Brain microvascular endothelial cell (primary cell): ENCODE measurements around the gene PRRG4.
A peak's percentile ranks its signal among the peaks of the same experiment; 100 is the strongest.

Experiments used
- DNase-seq: peaks from one replicate; pipeline ENCODE4 v3.0.0-alpha.2; 2020
- H3K27ac ChIP-seq: fragments of 250-450 bp; sonication (Bioruptor Pico); 2 replicates; pipeline ENCODE4 v1.5.1; 2020; ENCODE audit warnings: mild to moderate bottlenecking, moderate library complexity
- H3K27me3 ChIP-seq: fragments of 250-450 bp; sonication (Bioruptor Pico); replicated peaks from 2 replicates; pipeline ENCODE4 v1.5.1; 2020; ENCODE audit warnings: mild to moderate bottlenecking
- H3K36me3 ChIP-seq: fragments of 250-450 bp; sonication (Bioruptor Pico); replicated peaks from 2 replicates; pipeline ENCODE4 v1.5.1; 2020; ENCODE audit warnings: mild to moderate bottlenecking
- H3K4me3 ChIP-seq: 2 replicates; pipeline ENCODE4 v1.5.1; 2011; ENCODE audit warnings: low read depth, mild to moderate bottlenecking, control low read depth, low read length, moderate library complexity
- in situ Hi-C: cut with HindIII; loops from 2 replicates; pipeline ENCODE4 v1.10.0; 2017; ENCODE audit warnings: low sequenced_read_pairs, low pct_ligation_motif_present
- TF ChIP-seq, protein P1 (sequence below): IDR thresholded peaks from 2 replicates; pipeline ENCODE4 v1.5.1; 2011; ENCODE audit warnings: low read depth, mild to moderate bottlenecking, moderate library complexity, low read length, control low read depth, inconsistent platforms; ENCODE audit errors: missing control alignments

The PRRG4 gene

GRCh38 chr11:32792111-32792947 is 37.4 kb upstream of the PRRG4 start:
- in situ Hi-C loops, result no loop called here
- Histone ChIP-seq H3K36me3 (no peaks in the 10 kb centered on the region), H3K27me3 (no peaks in the 10 kb centered on the region), H3K4me3 (no peak overlapping the region), H3K27ac (no peak overlapping the region)
- TF ChIP-seq, protein P1, sequence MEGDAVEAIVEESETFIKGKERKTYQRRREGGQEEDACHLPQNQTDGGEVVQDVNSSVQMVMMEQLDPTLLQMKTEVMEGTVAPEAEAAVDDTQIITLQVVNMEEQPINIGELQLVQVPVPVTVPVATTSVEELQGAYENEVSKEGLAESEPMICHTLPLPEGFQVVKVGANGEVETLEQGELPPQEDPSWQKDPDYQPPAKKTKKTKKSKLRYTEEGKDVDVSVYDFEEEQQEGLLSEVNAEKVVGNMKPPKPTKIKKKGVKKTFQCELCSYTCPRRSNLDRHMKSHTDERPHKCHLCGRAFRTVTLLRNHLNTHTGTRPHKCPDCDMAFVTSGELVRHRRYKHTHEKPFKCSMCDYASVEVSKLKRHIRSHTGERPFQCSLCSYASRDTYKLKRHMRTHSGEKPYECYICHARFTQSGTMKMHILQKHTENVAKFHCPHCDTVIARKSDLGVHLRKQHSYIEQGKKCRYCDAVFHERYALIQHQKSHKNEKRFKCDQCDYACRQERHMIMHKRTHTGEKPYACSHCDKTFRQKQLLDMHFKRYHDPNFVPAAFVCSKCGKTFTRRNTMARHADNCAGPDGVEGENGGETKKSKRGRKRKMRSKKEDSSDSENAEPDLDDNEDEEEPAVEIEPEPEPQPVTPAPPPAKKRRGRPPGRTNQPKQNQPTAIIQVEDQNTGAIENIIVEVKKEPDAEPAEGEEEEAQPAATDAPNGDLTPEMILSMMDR, result no peak
- no peak for DNase-seq

GRCh38 chr11:32792948-32793475 is 36.7 kb upstream of the PRRG4 start:
- Histone ChIP-seq H3K36me3 (no peaks in the 10 kb centered on the region), H3K27ac (no peak overlapping the region), H3K4me3 (no peak overlapping the region), H3K27me3 (no peaks in the 10 kb centered on the region)
- in situ Hi-C loops, result no loop called here
- DNase-seq, result peak; percentile 44
- TF ChIP-seq, protein P1, result peak; percentile 74

- H3K36me3 ChIP-seq, result no peaks in the 10 kb centered on the region
- H3K27me3 ChIP-seq, result no peaks in the 10 kb centered on the region
- no peak for DNase-seq
- TF ChIP-seq, protein P1, result no peak
- H3K27ac ChIP-seq, result no peak within 1 kb of the TSS
- in situ Hi-C loops, result no loop called here
- no peak within 1 kb of the TSS for H3K4me3 ChIP-seq
Measured at GRCh38 chr11:32794439-32794838, 35.3 kb upstream of the PRRG4 start, which contains the start of gene CCDC73. Gene CCDC73 (minus strand): TSS chr11:32794662. CDS start chr11:32760243, 34,419 bp downstream.

DNA sequence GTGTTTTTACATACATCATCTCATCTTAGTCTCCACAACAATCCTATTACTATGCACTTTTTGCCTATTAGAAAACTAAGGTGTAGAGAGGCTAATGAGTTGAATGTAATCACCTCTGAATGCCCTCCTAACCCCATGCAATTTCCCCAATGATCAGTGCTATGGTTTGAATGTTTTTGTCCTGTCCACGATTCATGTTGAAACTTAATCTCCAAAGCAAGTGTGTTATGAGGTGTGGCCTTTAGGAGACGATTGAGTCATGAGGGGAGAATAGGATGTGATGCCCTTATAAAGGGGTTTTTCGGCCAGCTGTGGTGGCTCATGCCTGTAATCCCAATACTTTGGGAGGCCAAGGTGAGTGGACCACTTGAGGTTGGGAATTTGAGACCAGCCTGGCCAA is 33.3 kb upstream of the PRRG4 start:
- H3K36me3 ChIP-seq, result no peaks in the 10 kb centered on the region
- H3K27ac ChIP-seq, result no peak overlapping the region
- TF ChIP-seq, protein P1, result no peak
- no peaks in the 10 kb centered on the region for H3K27me3 ChIP-seq
- no peak overlapping the region for H3K4me3 ChIP-seq
- in situ Hi-C loops, result no loop called here
- no peak for DNase-seq

DNA sequence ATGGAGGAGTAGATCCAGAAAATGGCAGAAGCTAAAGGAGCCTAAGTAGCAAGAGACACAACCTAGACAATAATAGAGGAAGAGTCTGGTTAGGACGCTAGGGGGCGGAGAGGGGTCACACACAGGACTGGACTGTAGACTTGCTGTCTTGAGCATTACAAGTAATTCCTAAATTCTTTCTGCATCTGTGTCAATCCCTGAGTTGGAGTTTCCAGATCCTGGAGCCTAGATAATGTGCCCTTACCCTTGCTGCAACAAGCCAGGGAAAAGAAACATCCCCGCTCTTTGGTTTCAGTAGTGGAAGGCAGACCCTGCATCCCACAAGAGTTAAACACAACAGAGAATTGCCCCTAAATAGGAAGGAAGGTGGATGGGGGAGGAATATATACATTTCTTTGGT is 20.4 kb upstream of the PRRG4 start:
- H3K27me3 ChIP-seq, result no peaks in the 10 kb centered on the region
- H3K4me3 ChIP-seq, result no peak overlapping the region
- no peaks in the 10 kb centered on the region for H3K36me3 ChIP-seq
- TF ChIP-seq, protein P1, result peak; percentile 94
- peak; percentile 85 for DNase-seq
- in situ Hi-C loops, result no loop called here
- H3K27ac ChIP-seq, result no peak overlapping the region
